GM19372 (cell line): Measurements from ENCODE around the gene SEC11A.
"Not testable (repeated sequence)": the region's sequence is repeated elsewhere in the genome, so short reads cannot be mapped to it uniquely, and the experiment has no call there.

Experiments used
- ATAC-seq: cut with Tn5 transposase; IDR thresholded peaks from one replicate; pipeline ENCODE4 v1.9.1; 2021; ENCODE audit warnings: mild to moderate bottlenecking, low read depth, moderate library complexity; ENCODE audit not compliant: unreplicated experiment

The SEC11A gene

DNA sequence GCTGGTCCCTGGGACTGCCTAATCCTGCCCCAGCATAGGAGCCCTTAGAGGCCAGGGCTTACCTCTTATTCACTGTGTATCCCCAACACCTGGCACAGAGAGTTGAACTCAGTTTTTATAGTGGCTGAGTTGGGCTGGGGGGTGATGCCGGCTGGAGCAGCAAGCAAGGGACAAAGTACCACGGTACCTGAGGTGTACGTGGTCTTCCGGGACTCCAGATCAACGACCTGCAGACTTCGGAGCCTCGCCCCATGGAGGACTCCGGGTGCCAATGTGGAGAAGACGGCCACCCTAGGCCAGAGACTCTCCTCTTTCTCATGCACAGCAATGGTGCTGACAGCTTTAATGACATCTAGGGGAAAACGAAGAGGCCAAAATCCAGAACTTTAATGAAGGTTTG is 69.9 kb downstream of the SEC11A start:
- no peak for ATAC-seq

DNA sequence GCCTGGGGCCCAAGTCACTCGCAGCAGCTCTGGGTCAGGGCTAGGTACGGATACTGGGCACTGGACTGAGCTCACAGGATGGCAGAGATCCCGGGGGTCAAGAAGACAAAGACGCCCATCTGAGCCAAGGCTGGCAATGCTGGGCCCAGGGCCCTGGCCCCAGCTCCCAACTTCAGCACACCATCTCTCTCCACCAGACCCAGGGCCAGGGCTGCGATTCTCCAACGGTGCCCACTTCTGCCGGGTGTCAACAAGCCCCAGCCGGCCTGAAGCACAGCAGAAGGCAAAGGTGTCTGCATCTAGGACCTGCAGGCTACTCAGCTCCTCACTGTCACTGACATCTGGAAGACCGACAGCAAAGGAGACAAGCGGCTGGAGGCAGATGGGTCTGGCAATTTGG is 70.4 kb downstream of the SEC11A start:
- no peak for ATAC-seq

DNA sequence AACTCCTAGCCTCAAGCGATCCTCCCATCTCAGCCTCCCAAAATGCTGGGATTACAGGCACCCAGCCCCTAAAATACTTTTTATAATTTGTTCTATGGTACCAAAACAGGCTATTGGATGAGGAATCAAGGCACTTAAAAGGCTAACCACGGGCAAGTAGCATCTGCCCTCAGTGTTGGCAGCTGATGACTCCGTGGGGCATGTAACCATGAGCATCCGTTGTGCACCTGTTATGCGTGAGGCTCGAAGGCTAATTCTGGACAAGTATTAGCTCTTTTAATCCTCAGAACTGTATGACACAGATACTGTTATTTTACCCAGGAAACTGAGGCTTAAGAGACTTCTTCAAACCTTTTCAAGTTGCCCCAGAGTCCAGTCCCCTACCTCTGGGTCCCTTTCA is 72.1 kb downstream of the SEC11A start:
- no peak for ATAC-seq

GRCh38 chr15:84642640-84643039 is 73.3 kb downstream of the SEC11A start:
- not testable (repeated sequence) for ATAC-seq

- not testable (repeated sequence) for ATAC-seq
Measured at GRCh38 chr15:84641871-84642270, 74.1 kb downstream of the SEC11A start.

GRCh38 chr15:84638103-84638502 is 77.8 kb downstream of the SEC11A start:
- ATAC-seq: no peak

GRCh38 chr15:84634228-84634837 is 81.6 kb downstream of the SEC11A start:
- no peak for ATAC-seq

DNA sequence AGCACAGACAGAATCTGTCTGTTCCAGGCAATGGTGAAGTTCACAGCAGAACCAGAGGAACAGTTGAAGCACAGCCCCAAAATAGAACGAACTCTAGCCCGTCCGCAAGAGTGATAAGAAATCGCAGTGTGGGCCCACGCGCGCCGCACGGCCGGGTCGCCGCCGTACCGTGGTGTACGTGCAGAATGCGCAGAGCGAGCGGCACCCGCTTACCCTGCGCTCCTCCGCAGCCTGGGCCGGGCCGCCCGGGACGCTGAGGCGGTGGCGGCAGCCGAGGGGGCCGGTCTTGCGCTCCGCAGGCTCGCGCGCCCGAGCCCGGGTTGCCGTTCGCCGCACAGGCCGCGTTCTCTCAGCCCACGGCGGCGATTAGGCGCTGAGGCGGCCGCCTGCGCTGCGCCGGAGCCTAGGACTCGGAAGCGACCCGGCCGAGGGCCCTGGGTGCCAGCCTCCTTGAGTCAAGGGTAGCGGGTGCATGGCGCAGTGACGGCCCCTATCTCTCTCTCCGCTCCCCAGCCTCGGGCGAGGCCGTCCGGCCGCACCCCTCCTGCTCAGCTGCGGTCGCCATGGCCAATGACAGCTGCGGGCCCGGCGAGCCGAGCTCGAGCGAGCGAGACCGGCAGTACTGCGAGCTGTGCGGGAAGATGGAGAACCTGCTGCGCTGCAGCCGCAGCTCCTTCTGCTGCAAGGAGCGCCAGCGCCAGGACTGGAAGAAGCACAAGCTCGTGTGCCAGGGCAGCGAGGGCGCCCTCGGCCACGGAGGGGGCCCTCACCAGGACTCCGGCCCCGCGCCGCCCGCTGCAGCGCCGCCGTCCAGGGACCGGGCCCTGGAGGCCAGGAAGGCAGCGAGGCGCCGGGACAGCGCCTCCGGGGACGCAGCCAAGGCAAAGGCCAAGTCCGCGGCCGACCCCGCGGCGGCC is 82.4 kb downstream of the SEC11A start:
- ATAC-seq: peak; percentile 49

GRCh38 chr15:84631706-84632272 is 84.2 kb downstream of the SEC11A start:
- no peak for ATAC-seq

DNA sequence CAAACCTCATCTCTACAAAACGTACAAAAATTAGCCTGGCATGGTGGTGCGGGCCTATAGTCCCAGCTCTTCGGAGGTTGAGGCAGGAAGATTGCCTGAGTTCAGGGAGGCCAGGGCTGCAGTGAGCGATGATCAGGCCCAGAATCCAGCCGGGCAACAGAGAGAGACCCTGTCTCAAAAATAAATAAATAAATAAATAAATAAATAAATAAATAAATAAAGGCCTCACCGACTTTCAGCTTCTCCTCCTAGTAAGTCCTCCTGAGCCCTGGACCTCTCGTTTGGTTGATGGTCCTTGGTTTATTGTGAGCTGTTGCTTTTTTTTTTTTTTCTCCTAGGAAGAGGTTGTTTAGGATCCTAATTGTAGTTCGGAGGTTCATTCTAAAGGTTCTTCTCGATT is 86.9 kb downstream of the SEC11A start:
- ATAC-seq: no peak

GRCh38 chr15:84625123-84625522 is 90.8 kb downstream of the SEC11A start:
- no peak for ATAC-seq

DNA sequence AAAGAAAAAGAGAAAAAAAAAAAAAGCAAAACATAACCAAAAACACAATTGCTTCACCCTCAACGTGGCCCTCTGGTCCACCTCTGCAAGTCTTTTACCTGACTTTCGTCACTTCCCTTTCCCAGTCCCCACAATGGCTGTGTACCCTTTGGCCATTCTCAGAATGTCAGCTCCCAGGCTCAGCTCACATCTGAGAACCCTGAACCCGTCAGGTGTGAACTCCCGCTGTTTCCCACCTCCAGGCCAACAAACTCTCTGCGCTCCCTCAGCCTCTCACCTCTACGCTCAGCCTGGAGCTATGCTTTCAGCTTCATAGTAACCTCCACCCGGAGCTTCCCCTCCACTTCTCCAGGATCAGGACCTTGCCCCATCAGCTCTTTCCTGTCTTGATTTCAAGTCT is 91.6 kb downstream of the SEC11A start:
- no peak for ATAC-seq

DNA sequence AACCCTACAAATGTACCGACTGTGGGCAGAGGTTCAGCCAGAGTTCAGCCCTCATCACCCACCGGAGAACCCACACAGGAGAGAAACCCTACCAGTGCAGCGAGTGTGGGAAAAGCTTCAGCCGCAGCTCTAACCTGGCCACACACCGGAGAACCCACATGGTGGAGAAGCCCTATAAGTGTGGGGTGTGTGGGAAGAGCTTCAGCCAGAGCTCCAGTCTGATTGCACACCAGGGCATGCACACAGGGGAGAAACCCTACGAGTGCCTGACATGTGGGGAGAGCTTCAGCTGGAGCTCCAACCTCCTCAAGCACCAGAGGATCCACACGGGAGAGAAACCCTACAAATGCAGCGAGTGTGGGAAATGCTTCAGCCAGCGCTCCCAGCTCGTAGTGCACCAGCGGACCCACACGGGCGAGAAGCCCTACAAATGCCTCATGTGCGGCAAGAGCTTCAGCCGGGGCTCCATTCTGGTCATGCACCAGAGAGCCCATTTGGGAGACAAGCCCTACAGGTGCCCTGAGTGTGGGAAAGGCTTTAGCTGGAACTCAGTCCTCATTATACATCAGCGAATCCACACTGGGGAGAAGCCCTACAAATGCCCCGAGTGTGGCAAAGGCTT is 94.5 kb downstream of the SEC11A start:
- no peak for ATAC-seq

DNA sequence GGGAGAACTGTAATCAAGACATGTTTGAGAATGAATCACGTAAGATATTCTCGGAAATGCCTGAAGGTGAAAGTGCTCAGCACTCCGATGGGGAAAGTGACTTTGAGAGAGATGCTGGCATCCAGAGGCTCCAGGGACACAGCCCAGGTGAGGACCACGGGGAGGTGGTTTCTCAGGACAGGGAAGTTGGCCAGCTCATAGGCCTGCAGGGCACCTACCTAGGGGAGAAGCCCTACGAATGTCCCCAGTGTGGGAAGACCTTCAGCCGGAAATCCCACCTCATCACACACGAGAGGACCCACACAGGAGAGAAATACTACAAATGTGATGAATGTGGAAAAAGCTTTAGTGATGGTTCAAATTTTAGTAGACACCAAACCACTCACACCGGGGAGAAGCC is 95.3 kb downstream of the SEC11A start:
- no peak for ATAC-seq
